HG02870 (cell line): Measurements from ENCODE around the gene MEMO1.
A peak's percentile ranks its signal among the peaks of the same experiment; 100 is the strongest.
"Not testable (repeated sequence)": the region's sequence is repeated elsewhere in the genome, so short reads cannot be mapped to it uniquely, and the experiment has no call there.

Source experiments
- ATAC-seq: cut with Tn5 transposase; IDR thresholded peaks from one replicate; pipeline ENCODE4 v1.9.1; 2021; ENCODE audit warnings: mild to moderate bottlenecking, moderate library complexity; ENCODE audit not compliant: unreplicated experiment

The MEMO1 gene

GRCh38 chr2:32010670-32011484 lies at the start of gene MEMO1:
Gene MEMO1 (minus strand): TSS chr2:32011008. CDS start chr2:32010247, 761 bp downstream.
- peak; percentile 56 for ATAC-seq

GRCh38 chr2:32060266-32060665 lies 49.5 kb upstream of the MEMO1 start:
- no peak for ATAC-seq

DNA sequence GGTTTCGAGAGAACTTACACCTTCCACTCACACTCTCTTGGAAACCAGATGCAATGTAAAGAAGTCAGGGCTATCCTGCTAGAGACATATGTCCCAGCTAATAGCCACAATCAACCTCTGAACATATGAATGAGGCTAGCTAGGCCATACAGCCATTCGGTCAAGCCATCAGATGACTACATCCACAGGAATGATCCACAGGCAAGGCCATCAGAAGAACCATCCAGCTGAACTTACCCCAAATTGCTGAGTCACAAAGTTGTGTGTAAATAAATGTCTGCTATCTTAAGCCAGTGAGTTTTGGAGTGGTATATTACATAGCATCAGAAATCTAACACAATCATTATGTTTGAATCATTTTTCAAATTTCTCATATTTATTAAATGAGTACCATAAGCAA lies 47.3 kb upstream of the MEMO1 start:
- no peak for ATAC-seq

DNA sequence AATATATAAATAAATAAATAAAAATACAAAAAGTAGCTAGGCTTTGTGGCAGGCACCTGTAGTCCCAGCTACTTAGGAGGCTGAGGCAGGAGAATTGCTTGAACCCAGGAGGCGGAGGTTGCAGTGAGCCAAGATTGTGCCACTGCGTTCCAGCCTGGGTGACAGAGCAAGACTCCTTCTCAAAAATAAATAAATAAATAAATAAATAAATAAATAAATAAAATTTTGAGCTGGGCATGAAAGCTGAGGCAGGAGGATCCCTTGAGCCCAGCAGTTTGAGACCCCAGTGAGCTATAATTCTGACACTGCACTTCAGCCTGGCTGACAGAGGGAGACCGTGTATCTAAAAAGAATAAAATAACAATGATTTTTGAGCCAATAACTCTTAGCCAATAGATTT lies 43.8 kb upstream of the MEMO1 start:
- ATAC-seq, result not testable (repeated sequence)

- ATAC-seq, result no peak
These were observed 41.1 kb upstream of the MEMO1 start for GRCh38 chr2:32051836-32052439.

- ATAC-seq, result no peak
These were observed 32.8 kb upstream of the MEMO1 start for GRCh38 chr2:32043561-32043960.

- ATAC-seq, result peak; percentile 92
These were observed 28.8 kb upstream of the MEMO1 start, which contains the start of gene DPY30 for GRCh38 chr2:32039447-32040219. Gene DPY30 (minus strand): TSS chr2:32039805. CDS start chr2:32039456, 349 bp downstream.

DNA sequence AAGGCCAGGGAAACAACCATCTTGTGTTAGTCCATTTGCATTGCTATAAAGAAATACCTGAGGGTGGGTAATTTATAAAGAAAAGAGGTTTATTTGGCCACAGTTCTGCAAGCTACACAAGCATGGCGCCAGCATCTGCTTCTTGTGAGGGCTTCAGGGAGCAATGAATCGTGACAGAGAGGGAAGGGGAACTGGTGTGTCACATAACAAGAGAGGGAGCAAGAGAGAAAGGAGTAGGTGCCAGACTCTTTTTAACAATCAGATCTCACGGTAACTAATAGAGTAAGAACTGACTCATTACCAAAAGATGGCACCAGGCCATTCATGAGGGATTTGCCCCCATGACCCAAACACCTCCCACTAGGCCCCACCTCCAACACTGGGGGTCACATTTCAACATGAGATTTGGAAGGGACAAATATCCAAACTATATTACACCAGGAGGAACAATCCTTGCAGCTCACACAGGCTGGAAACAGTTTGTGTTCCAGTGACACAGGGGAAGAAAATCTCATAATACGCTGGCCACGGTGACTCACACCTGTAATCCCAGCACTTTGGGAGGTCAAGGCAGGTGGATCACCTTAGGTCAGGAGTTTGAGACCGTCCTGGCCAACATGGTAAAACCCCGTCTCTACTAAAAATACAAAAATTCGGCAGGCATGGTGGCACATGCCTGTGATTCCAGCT lies 23.5 kb upstream of the MEMO1 start:
- ATAC-seq, result not testable (repeated sequence)

GRCh38 chr2:32018789-32019482 lies 8.1 kb upstream of the MEMO1 start:
- ATAC-seq, result not testable (repeated sequence)

GRCh38 chr2:32012872-32013271 lies 2.1 kb upstream of the MEMO1 start:
- no peak for ATAC-seq

DNA sequence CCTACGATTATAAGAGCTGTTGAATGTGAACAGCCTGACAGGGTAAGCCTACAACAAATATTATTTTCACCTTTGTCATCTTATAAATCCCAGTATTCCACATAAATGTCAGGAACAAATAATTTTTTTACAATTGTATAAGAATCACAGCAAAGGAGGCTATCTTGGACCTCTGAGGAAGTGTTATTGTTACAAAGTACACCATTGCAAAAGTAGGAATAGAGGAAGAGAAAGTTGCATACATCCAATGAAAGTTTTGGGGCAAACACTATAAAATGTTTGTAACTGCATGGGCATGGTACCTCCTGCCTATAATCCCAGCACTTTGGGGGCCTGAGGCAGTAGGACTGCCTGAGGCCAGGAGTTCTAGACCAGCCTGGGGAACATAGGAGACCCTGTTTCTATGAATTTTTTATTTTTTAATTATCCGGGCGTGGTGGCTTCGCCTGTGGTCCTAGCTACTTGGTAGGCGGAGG lies 715 bp upstream of the MEMO1 start:
- no peak for ATAC-seq

GRCh38 chr2:32010280-32010669 lies 533 bp downstream of the MEMO1 start:
- ATAC-seq, result peak; percentile 67

DNA sequence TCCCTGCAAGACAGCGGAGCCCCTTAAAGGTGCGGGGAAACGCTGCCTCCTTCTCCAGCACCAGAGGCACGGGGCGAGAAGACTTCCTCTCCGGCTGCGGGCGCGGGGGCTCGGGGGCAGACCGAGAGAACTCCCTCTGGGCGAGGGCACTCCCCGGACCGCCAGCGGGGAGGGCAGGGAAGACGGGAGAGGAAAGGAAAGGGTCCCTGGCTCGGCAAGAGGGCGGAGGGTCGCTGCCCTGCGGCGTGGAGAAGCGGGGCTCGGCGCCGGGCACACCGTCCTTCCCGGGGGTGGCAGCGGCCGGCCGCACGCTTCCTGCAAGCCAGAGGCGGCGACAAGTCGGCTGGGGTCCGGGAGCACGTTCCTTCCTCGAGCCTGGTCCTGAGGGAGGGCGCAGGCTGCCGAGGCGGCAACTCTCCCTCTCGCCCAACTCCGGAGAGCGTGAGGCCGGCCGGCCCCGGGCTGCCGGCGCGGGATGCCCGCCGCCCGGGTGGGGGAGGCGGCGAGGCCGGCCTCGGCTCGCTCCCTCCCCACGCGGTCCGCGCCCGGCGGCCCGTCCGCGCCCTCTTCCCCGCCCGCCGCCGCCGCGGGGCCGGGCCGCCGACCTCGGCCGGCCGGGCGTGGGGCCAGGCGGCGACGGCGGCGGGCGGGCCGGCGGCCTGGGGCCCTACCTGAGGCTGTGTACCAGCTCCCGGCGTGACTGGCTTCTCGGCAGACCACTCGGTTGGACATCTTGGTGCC lies 1.1 kb downstream of the MEMO1 start:
- peak; percentile 17 for ATAC-seq

GRCh38 chr2:32008805-32009515 lies 1.8 kb downstream of the MEMO1 start:
- no peak for ATAC-seq

DNA sequence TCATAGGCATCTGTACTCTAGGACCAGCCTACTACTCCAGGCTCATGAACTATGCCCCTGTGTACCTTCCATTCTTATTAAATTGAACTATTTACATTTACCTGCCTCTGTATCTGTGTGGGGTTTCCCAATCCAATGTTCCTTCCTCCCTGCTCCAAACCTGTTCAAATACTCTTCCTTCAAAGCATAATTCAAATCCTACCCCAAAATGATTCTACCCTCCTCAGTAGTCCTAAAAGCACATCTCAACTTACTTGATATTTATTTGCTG lies 3.8 kb downstream of the MEMO1 start:
- no peak for ATAC-seq

GRCh38 chr2:32005371-32005976 lies 5.3 kb downstream of the MEMO1 start:
- ATAC-seq, result no peak

- no peak for ATAC-seq
These were observed 7.0 kb downstream of the MEMO1 start for GRCh38 chr2:32003791-32004190.

- no peak for ATAC-seq
These were observed 8.4 kb downstream of the MEMO1 start for GRCh38 chr2:32002406-32002805.

GRCh38 chr2:31999438-31999837 lies 11.4 kb downstream of the MEMO1 start:
- ATAC-seq, result no peak
